Tibial nerve (tissue), 3 donors: Measurements from ENCODE around the gene RPL41.

ENCODE experiments used
- POLR2A ChIP-seq, 2 donors: fragments of 450-650 bp; IDR thresholded peaks; one replicate each; pipeline ENCODE4 v1.6.1; 2017; ENCODE audit warnings: antibody characterized with exemption in 2 of 2, mild to moderate bottlenecking in 2 of 2, moderate library complexity in 2 of 2
- TF ChIP-seq, protein P1 (sequence below), 5 experiments: fragments of 200-600 bp in 3 of 5; fragments of 450-650 bp in 2 of 5; sonication (generic) in 3 of 5; IDR thresholded peaks; one replicate each; pipeline ENCODE4 v1.5.1; 2016 to 2019; ENCODE audit warnings: antibody characterized with exemption in 5 of 5, mild to moderate bottlenecking in 3 of 5, moderate library complexity in 2 of 5

- TF ChIP-seq, protein P1, sequence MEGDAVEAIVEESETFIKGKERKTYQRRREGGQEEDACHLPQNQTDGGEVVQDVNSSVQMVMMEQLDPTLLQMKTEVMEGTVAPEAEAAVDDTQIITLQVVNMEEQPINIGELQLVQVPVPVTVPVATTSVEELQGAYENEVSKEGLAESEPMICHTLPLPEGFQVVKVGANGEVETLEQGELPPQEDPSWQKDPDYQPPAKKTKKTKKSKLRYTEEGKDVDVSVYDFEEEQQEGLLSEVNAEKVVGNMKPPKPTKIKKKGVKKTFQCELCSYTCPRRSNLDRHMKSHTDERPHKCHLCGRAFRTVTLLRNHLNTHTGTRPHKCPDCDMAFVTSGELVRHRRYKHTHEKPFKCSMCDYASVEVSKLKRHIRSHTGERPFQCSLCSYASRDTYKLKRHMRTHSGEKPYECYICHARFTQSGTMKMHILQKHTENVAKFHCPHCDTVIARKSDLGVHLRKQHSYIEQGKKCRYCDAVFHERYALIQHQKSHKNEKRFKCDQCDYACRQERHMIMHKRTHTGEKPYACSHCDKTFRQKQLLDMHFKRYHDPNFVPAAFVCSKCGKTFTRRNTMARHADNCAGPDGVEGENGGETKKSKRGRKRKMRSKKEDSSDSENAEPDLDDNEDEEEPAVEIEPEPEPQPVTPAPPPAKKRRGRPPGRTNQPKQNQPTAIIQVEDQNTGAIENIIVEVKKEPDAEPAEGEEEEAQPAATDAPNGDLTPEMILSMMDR (IDR thresholded peaks at IDR 0.05) = no peak
- no peak for TF ChIP-seq POLR2A (IDR thresholded peaks at IDR 0.05)
Measured at GRCh38 chr12:56074396-56074795, 42.0 kb upstream of the RPL41 start.
